K562 (cell line): ENCODE measurements around the gene ITGA2B. TPM values are rescaled to one million over a fixed set of nuclear protein-coding genes. Genes with fewer than 3 reads are reported as not detected.
A peak's percentile ranks its signal among the peaks of the same experiment; 100 is the strongest.

ENCODE experiments used
- ATF3 ChIP-seq, 2 experiments: fragments of 450-650 bp in 1 of 2; sonication (generic) in 1 of 2; formaldehyde crosslinking in 1 of 2; IDR thresholded peaks in 1 of 2; conservative IDR thresholded peaks in 1 of 2; 2 replicates each; pipeline versions ENCODE4 v1.6.1 to v1.8.1; 2016 to 2023; ENCODE audit warnings: mild to moderate bottlenecking in 2 of 2, moderate library complexity in 2 of 2, inconsistent platforms in 1 of 2, missing genetic modification reagents in 1 of 2
- ATF7 ChIP-seq: fragments of 450-650 bp; IDR thresholded peaks from 2 replicates; pipeline ENCODE4 v1.7.1; 2014; ENCODE audit warnings: mild to moderate bottlenecking, moderate library complexity
- CREM ChIP-seq: IDR thresholded peaks from 2 replicates; pipeline ENCODE4 v1.6.1; 2014; ENCODE audit warnings: antibody characterized with exemption, low read depth
- E2F1 ChIP-seq: sonication (generic); formaldehyde crosslinking; IDR thresholded peaks from 2 replicates; pipeline ENCODE4 v1.8.1; 2023; ENCODE audit warnings: mild to moderate bottlenecking, missing genetic modification reagents, moderate library complexity
- ESRRB ChIP-seq: fragments of 250-450 bp; sonication (Bioruptor Pico); IDR thresholded peaks from 2 replicates; pipeline ENCODE4 v1.5.0; 2020; ENCODE audit warnings: mild to moderate bottlenecking, moderate library complexity, borderline replicate concordance
- FOSL1 ChIP-seq: fragments of 200-800 bp; sonication (Bioruptor generic); conservative IDR thresholded peaks from 2 replicates; pipeline ENCODE4 v1.6.1; 2016; ENCODE audit warnings: missing genetic modification characterization, missing compliant biosample characterization
- HDAC3 ChIP-seq: fragments of 450-650 bp; IDR thresholded peaks from 2 replicates; pipeline ENCODE4 v1.6.1; 2018; ENCODE audit warnings: borderline replicate concordance, mild to moderate bottlenecking, moderate library complexity; ENCODE audit not compliant: partially characterized antibody
- HMG20A ChIP-seq: fragments of 450-650 bp; formaldehyde crosslinking; conservative IDR thresholded peaks from 2 replicates; pipeline ENCODE4 v1.4.0; 2020; ENCODE audit warnings: mild to moderate bottlenecking, mixed read lengths
- MBD2 ChIP-seq: sonication (generic); IDR thresholded peaks from 2 replicates; pipeline ENCODE4 v1.6.1; 2016; ENCODE audit warnings: low read depth, borderline replicate concordance
- MTA1 ChIP-seq: fragments of 450-650 bp; IDR thresholded peaks from 2 replicates; pipeline ENCODE4 v1.6.1; 2017; ENCODE audit warnings: borderline replicate concordance
- NFIX ChIP-seq: fragments of 250-450 bp; sonication (Bioruptor Pico); IDR thresholded peaks from 2 replicates; pipeline ENCODE4 v1.4.0; 2020; ENCODE audit warnings: low read depth, mild to moderate bottlenecking, moderate library complexity
- RBBP5 ChIP-seq: fragments of 200-600 bp; sonication (generic); IDR thresholded peaks from 2 replicates; pipeline ENCODE4 v1.6.1; 2012; ENCODE audit warnings: borderline replicate concordance, mild to moderate bottlenecking, low read length, control low read depth, inconsistent platforms; ENCODE audit not compliant: insufficient read depth, poor library complexity, severe bottlenecking
- RBM14 ChIP-seq: fragments of 200-400 bp; formaldehyde crosslinking; IDR thresholded peaks from 2 replicates; pipeline ENCODE4 v1.6.1; 2018; ENCODE audit warnings: low read depth, mild to moderate bottlenecking, low read length, moderate library complexity, borderline replicate concordance; ENCODE audit not compliant: insufficient read depth
- SMARCC2 ChIP-seq: fragments of 450-650 bp; IDR thresholded peaks from 2 replicates; pipeline ENCODE4 v1.6.1; 2017; ENCODE audit warnings: antibody characterized with exemption, moderate library complexity, mild to moderate bottlenecking, low read depth
- TAL1 ChIP-seq: fragments of 450-650 bp; IDR thresholded peaks from 2 replicates; pipeline ENCODE4 v1.6.1; 2016; ENCODE audit warnings: mild to moderate bottlenecking
- TFAP4 ChIP-seq: sonication (generic); formaldehyde crosslinking; IDR thresholded peaks from 2 replicates; pipeline ENCODE4 v1.8.0; 2022; ENCODE audit warnings: missing genetic modification reagents, mild to moderate bottlenecking, moderate library complexity, borderline replicate concordance
- U2AF2 ChIP-seq: fragments of 200-400 bp; formaldehyde crosslinking; optimal IDR thresholded peaks from 2 replicates; pipeline ENCODE3; 2017; ENCODE audit warnings: low read depth, mild to moderate bottlenecking, low read length
- ZBTB49 ChIP-seq: sonication (generic); formaldehyde crosslinking; IDR thresholded peaks from 2 replicates; pipeline ENCODE4 v1.8.0; 2022; ENCODE audit warnings: missing genetic modification reagents, mild to moderate bottlenecking, borderline replicate concordance
- ZNF165 ChIP-seq: fragments of 250-450 bp; sonication (Bioruptor Pico); IDR thresholded peaks from 2 replicates; pipeline ENCODE4 v1.4.0; 2020; ENCODE audit warnings: borderline replicate concordance
- ZNF699 ChIP-seq: fragments of 250-450 bp; sonication (Bioruptor Pico); IDR thresholded peaks from 2 replicates; pipeline ENCODE4 v1.8.0; 2021; ENCODE audit warnings: mild to moderate bottlenecking, moderate library complexity; ENCODE audit not compliant: insufficient replicate concordance
- ZNF707 ChIP-seq: fragments of 250-450 bp; sonication (Bioruptor Pico); conservative IDR thresholded peaks from 2 replicates; pipeline ENCODE4 v1.8.0; 2022; ENCODE audit warnings: inconsistent platforms, mild to moderate bottlenecking, moderate library complexity
- ZNF785 ChIP-seq: fragments of 250-450 bp; sonication (Bioruptor Pico); IDR thresholded peaks from 2 replicates; pipeline ENCODE4 v1.4.0; 2020; ENCODE audit warnings: mild to moderate bottlenecking
- ZNF79 ChIP-seq: fragments of 250-450 bp; sonication (Bioruptor Pico); IDR thresholded peaks from 2 replicates; pipeline ENCODE4 v1.4.0; 2020; ENCODE audit warnings: low read depth, mild to moderate bottlenecking, moderate library complexity
- ZSCAN29 ChIP-seq: fragments of 450-650 bp; IDR thresholded peaks from 2 replicates; pipeline ENCODE4 v1.6.1; 2017
- polyA plus RNA-seq, 8 experiments: library from polyadenylated mRNA; depleted of rRNA in 4 of 8; stranded (reverse) in 5 of 8; unstranded in 3 of 8; fragments of >200 nt; fragmentation: Nextera tagmentation in 2 of 8; fragmentation: Illumina TruSeq in 1 of 8; extraction: Ambion mirVana in 2 of 8; extraction: Trizol in 1 of 8; gene quantifications; 2 replicates each; pipeline versions ENCODE4 v1.2.1 to v1.2.3, GENCODE V29; 2011 to 2014; ENCODE audit warnings: inconsistent platforms in 1 of 8, missing spikeins in 1 of 8
- total RNA-seq, 7 experiments: library from RNA; depleted of rRNA in 6 of 7; stranded (reverse); fragments of >200 nt in 6 of 7; fragmentation: Illumina TruSeq in 2 of 7; extraction: Trizol in 2 of 7; gene quantifications; 2 replicates each; pipeline versions ENCODE4 v1.2.1 to v1.2.3, GENCODE V29; 2011 to 2021; ENCODE audit warnings: low replicate concordance in 1 of 7

Gene ITGA2B
- total and polyA plus RNA-seq, 9 of the 15 experiments (the other 6 are each of a cell fraction or from before 2014, with no cell fraction given), result 1.1 to 26.4 (median 5.6) TPM

- no peak for TF ChIP-seq TFAP4 (CRISPR knock-in tag)
- no peak for TF ChIP-seq ZNF699
- TF ChIP-seq FOSL1, result no peak
- TF ChIP-seq MBD2, result no peak
- no peak for TF ChIP-seq ZNF79 (CRISPR knock-in tag)
- TF ChIP-seq ZSCAN29, result no peak
- no peak for TF ChIP-seq RBM14
- 0 out of 2 replicates have a peak, but pooled peaks have one; percentile 40 for TF ChIP-seq CREM
- TF ChIP-seq ZBTB49, result no peak
- TF ChIP-seq ATF7, result no peak
- TF ChIP-seq ZNF785 (CRISPR knock-in tag), result no peak
- no peak for TF ChIP-seq ZNF165 (CRISPR knock-in tag)
- no peak for TF ChIP-seq ESRRB (CRISPR knock-in tag)
- TF ChIP-seq U2AF2, result no peak
- TF ChIP-seq HMG20A (CRISPR knock-in tag), result no peak
- TF ChIP-seq MTA1, result no peak
- TF ChIP-seq TAL1, result no peak
- TF ChIP-seq SMARCC2, result no peak
- no peak for TF ChIP-seq NFIX (CRISPR knock-in tag)
- no peak for TF ChIP-seq ZNF707 (CRISPR knock-in tag)
- TF ChIP-seq HDAC3, result no peak
- no peak for TF ChIP-seq RBBP5
- no peak for TF ChIP-seq ATF3 (IDR thresholded peaks at IDR 0.05)
- no peak for TF ChIP-seq ATF3 (CRISPR knock-in tag; conservative IDR thresholded peaks at IDR 0.05)
- no peak for TF ChIP-seq E2F1 (CRISPR knock-in tag)
These were observed 58.1 kb downstream of the ITGA2B start (continued) for GRCh38 chr17:44331249-44331760.
